HCT116 (cell line): ENCODE measurements around the gene UCN2.

Experiments used
- EZH2 ChIP-seq: fragments of 200-600 bp; sonication (generic); IDR thresholded peaks from 2 replicates; pipeline ENCODE4 v1.6.1; 2017; ENCODE audit warnings: antibody characterized with exemption, mixed run types
- POLR2AphosphoS5 ChIP-seq: IDR thresholded peaks from 2 replicates; pipeline ENCODE4 v1.6.1; 2011; ENCODE audit warnings: mild to moderate bottlenecking, low read depth, low read length, moderate library complexity
- TF ChIP-seq, protein P1 (sequence below): IDR thresholded peaks from 2 replicates; pipeline ENCODE4 v1.6.1; 2012
- TF ChIP-seq, protein P2 (sequence below), 3 experiments: fragments of 200-600 bp in 1 of 3; sonication (generic) in 1 of 3; IDR thresholded peaks in 2 of 3; conservative IDR thresholded peaks in 1 of 3; 2 replicates each; pipeline ENCODE4 v1.5.1; 2012 to 2017; ENCODE audit warnings: low read depth in 2 of 3, low read length in 2 of 3, antibody characterized with exemption in 1 of 3, borderline replicate concordance in 1 of 3, control low read depth in 1 of 3, mild to moderate bottlenecking in 1 of 3, mixed read lengths in 1 of 3, mixed run types in 1 of 3, moderate library complexity in 1 of 3; ENCODE audit not compliant: insufficient read depth in 1 of 3

DNA sequence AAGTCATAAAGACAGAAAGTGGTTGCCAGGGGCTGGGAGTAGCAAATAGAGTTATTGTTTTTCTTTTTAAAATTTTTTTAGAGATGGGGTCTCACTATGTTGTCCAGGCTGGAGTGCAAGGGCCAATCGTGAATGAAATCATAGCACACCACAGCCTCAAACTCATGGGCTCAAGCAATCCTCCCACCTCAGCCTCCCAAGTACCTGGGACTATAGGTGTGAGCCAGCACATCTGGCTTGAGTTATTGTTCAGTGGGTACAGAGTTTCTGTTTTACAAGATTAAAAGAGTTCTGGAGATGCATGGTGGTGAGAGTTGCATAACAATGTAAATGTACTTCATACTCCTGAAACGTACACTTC, 30.6 kb downstream of the UCN2 start:
- TF ChIP-seq POLR2AphosphoS5 (no peak), EZH2 (no peak)
- TF ChIP-seq, protein P1, sequence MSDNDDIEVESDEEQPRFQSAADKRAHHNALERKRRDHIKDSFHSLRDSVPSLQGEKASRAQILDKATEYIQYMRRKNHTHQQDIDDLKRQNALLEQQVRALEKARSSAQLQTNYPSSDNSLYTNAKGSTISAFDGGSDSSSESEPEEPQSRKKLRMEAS: no peak
- TF ChIP-seq, protein P2, sequence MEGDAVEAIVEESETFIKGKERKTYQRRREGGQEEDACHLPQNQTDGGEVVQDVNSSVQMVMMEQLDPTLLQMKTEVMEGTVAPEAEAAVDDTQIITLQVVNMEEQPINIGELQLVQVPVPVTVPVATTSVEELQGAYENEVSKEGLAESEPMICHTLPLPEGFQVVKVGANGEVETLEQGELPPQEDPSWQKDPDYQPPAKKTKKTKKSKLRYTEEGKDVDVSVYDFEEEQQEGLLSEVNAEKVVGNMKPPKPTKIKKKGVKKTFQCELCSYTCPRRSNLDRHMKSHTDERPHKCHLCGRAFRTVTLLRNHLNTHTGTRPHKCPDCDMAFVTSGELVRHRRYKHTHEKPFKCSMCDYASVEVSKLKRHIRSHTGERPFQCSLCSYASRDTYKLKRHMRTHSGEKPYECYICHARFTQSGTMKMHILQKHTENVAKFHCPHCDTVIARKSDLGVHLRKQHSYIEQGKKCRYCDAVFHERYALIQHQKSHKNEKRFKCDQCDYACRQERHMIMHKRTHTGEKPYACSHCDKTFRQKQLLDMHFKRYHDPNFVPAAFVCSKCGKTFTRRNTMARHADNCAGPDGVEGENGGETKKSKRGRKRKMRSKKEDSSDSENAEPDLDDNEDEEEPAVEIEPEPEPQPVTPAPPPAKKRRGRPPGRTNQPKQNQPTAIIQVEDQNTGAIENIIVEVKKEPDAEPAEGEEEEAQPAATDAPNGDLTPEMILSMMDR (IDR thresholded peaks at IDR 0.05 in 2 of 3, conservative IDR thresholded peaks at IDR 0.05 in 1 of 3; ENCODE audit: borderline replicate concordance in 1 of 3, insufficient read depth in 1 of 3, low read depth in 2 of 3, low read length in 2 of 3): no peak
